Measurements from ENCODE around the gene ADGRL1.

The ADGRL1 gene

DNA sequence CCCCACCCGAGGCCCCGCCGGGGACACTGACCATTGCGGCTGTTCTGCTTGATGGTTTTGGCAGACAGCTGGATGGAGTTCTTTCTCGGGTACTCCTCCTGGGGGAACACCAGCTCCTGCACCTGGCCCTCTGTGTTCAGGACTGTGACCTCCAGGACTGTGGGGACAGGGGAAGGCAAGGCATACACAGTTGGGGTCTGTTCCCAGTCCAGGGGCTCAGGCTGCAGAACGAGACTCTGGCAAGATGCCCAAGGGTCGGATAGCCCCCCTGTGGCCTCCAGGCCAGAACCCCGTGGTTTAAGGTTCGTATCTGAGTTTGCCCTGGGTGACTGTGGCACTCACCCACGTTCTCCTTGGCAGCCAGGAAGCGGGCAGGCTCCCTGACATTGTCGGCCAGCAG is 46.9 kb downstream of the ADGRL1 start:
- H3K36me3 ChIP-seq (ENCODE audit: low read length): no peaks in the 10 kb centered on the region
- no peak overlapping the region for H3K9ac ChIP-seq (ENCODE audit: low read length)
- H3K79me2 ChIP-seq (ENCODE audit: insufficient read depth, low read length): no peaks in the 10 kb centered on the region
- no peak overlapping the region for H3K4me3 ChIP-seq (ENCODE audit: insufficient read depth, low read length, poor library complexity, severe bottlenecking)
- H2AFZ ChIP-seq (ENCODE audit: low read depth, low read length, severe bottlenecking): no peak overlapping the region
- H3K9me2 ChIP-seq (replicated peaks; ENCODE audit: insufficient read depth, low read length): no peaks in the 10 kb centered on the region
- no peak overlapping the region for H3K27ac ChIP-seq (ENCODE audit: low read depth, low read length)
- no peaks in the 10 kb centered on the region for H4K20me1 ChIP-seq (ENCODE audit: low read depth, low read length)
- H3K27me3 ChIP-seq (ENCODE audit: low read length): no peaks in the 10 kb centered on the region
- H3K4me2 ChIP-seq (ENCODE audit: low read depth, low read length, poor library complexity, severe bottlenecking): no peak overlapping the region
- no peaks in the 10 kb centered on the region for H3K9me3 ChIP-seq (ENCODE audit: insufficient read depth, low read length)
- no peaks in the 10 kb centered on the region for H3F3A ChIP-seq (ENCODE audit: insufficient read depth)
- no peak for TF ChIP-seq EZH2phosphoT487 (conservative IDR thresholded peaks at IDR 0.05; ENCODE audit: low read length)
- TF ChIP-seq, protein P1, sequence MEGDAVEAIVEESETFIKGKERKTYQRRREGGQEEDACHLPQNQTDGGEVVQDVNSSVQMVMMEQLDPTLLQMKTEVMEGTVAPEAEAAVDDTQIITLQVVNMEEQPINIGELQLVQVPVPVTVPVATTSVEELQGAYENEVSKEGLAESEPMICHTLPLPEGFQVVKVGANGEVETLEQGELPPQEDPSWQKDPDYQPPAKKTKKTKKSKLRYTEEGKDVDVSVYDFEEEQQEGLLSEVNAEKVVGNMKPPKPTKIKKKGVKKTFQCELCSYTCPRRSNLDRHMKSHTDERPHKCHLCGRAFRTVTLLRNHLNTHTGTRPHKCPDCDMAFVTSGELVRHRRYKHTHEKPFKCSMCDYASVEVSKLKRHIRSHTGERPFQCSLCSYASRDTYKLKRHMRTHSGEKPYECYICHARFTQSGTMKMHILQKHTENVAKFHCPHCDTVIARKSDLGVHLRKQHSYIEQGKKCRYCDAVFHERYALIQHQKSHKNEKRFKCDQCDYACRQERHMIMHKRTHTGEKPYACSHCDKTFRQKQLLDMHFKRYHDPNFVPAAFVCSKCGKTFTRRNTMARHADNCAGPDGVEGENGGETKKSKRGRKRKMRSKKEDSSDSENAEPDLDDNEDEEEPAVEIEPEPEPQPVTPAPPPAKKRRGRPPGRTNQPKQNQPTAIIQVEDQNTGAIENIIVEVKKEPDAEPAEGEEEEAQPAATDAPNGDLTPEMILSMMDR (IDR thresholded peaks at IDR 0.05; ENCODE audit: insufficient read depth, low read length, poor library complexity, severe bottlenecking): no peak

- Histone ChIP-seq H3K27ac (ENCODE audit: low read depth, low read length) (no peak overlapping the region), H3K4me2 (ENCODE audit: low read depth, low read length, poor library complexity, severe bottlenecking) (no peak overlapping the region)
Observed at GRCh38 chr19:14158276-14159023, 47.5 kb downstream of the ADGRL1 start.

DNA sequence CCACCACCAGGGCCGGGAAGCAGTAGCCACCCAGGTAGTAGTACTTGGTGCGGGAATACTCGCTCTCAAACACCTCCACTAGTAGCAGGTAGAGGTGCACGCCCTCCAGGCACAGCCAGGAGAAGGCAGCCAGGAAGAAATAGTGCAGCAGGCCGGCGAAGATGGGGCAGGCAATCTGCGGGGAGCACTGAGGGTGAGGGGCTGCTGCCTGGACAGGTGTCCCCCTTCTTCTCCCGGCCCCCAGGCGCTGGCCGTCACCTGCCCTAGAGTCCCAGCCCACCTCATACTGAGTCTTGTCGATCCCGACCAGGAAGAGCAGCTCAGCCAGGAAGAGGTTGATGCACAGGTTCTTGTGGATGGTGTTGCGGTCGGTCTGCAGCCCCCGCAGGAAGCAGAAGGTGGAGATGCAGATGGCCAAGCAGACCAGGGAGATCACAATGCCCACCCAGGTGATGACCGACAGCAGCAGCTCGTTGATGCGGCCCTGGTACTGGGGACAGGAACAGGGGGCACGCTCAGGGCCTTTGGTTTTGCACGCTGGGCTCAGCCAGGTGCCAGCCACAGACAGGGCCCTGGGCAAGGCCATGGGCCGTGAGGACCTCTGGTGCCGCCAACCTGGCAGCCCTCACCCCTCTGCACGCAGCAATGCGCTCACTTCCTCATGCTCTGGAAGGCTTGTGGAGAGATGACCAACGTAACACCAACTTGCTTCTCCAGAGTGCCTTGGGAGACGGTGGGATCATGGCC is 48.8 kb downstream of the ADGRL1 start:
- Histone ChIP-seq H3K9me2 (replicated peaks; ENCODE audit: insufficient read depth, low read length) (no peaks in the 10 kb centered on the region), H3F3A (ENCODE audit: insufficient read depth) (no peaks in the 10 kb centered on the region), H3K27me3 (ENCODE audit: low read length) (no peaks in the 10 kb centered on the region), H3K79me2 (ENCODE audit: insufficient read depth, low read length) (no peaks in the 10 kb centered on the region), H3K9me3 (ENCODE audit: insufficient read depth, low read length) (no peaks in the 10 kb centered on the region), H2AFZ (ENCODE audit: low read depth, low read length, severe bottlenecking) (no peak overlapping the region), H3K27ac (ENCODE audit: low read depth, low read length) (no peak overlapping the region), H3K36me3 (ENCODE audit: low read length) (no peaks in the 10 kb centered on the region), H3K9ac (ENCODE audit: low read length) (no peak overlapping the region), H3K4me2 (ENCODE audit: low read depth, low read length, poor library complexity, severe bottlenecking) (no peak overlapping the region), H4K20me1 (ENCODE audit: low read depth, low read length) (no peaks in the 10 kb centered on the region), H3K4me3 (ENCODE audit: insufficient read depth, low read length, poor library complexity, severe bottlenecking) (no peak overlapping the region)
- TF ChIP-seq, protein P1 (IDR thresholded peaks at IDR 0.05; ENCODE audit: insufficient read depth, low read length, poor library complexity, severe bottlenecking): no peak
- TF ChIP-seq EZH2phosphoT487 (conservative IDR thresholded peaks at IDR 0.05; ENCODE audit: low read length): no peak

More at GRCh38 chr19:14158276-14159023, 47.5 kb downstream of the ADGRL1 start:
- no peaks in the 10 kb centered on the region for H3K79me2 ChIP-seq (ENCODE audit: insufficient read depth, low read length)
- no peaks in the 10 kb centered on the region for H3F3A ChIP-seq (ENCODE audit: insufficient read depth)
- no peaks in the 10 kb centered on the region for H3K9me3 ChIP-seq (ENCODE audit: insufficient read depth, low read length)
- H3K36me3 ChIP-seq (ENCODE audit: low read length): no peaks in the 10 kb centered on the region
- H3K27me3 ChIP-seq (ENCODE audit: low read length): no peaks in the 10 kb centered on the region
- no peaks in the 10 kb centered on the region for H3K9me2 ChIP-seq (replicated peaks; ENCODE audit: insufficient read depth, low read length)
- no peak for TF ChIP-seq EZH2phosphoT487 (conservative IDR thresholded peaks at IDR 0.05; ENCODE audit: low read length)
- TF ChIP-seq, protein P1 (IDR thresholded peaks at IDR 0.05; ENCODE audit: insufficient read depth, low read length, poor library complexity, severe bottlenecking): no peak
- H3K4me3 ChIP-seq (ENCODE audit: insufficient read depth, low read length, poor library complexity, severe bottlenecking): no peak overlapping the region
- H2AFZ ChIP-seq (ENCODE audit: low read depth, low read length, severe bottlenecking): no peak overlapping the region
- H4K20me1 ChIP-seq (ENCODE audit: low read depth, low read length): no peaks in the 10 kb centered on the region
- no peak overlapping the region for H3K9ac ChIP-seq (ENCODE audit: low read length)
